Gastroesophageal sphincter (tissue), 4 donors: Measurements from ENCODE around the gene PAX7. TPM values are rescaled to one million over a fixed set of nuclear protein-coding genes. Genes with fewer than 3 reads are reported as not detected.
"Not testable (repeated sequence)": the region's sequence is repeated elsewhere in the genome, so short reads cannot be mapped to it uniquely, and the experiment has no call there.

Source experiments
- ATAC-seq: fragments of 150-250 bp; one replicate; pipeline ENCODE4 v1.9.1; 2016; ENCODE audit warnings: mild to moderate bottlenecking, moderate library complexity
- H3K27ac ChIP-seq, 4 donors: fragments of 200-600 bp; sonication (generic) in 3 of 4; 1 replicate in 3 of 4; 2 replicates in 1 of 4; pipeline ENCODE4 v1.5.1; 2016 to 2019
- H3K27me3 ChIP-seq: fragments of 200-600 bp; sonication (generic); one replicate; pipeline ENCODE4 v1.5.1; 2019
- H3K36me3 ChIP-seq, 2 donors: fragments of 200-600 bp; sonication (generic); one replicate each; pipeline ENCODE4 v1.5.1; 2019; ENCODE audit warnings: control low read depth in 1 of 2
- H3K4me1 ChIP-seq, 3 donors: fragments of 200-600 bp; sonication (generic); 1 replicate in 2 of 3; 2 replicates in 1 of 3; pipeline ENCODE4 v1.5.1; 2016 to 2019; ENCODE audit warnings: control low read depth in 2 of 3
- H3K4me3 ChIP-seq, 2 donors: fragments of 200-600 bp; sonication (generic); one replicate each; pipeline ENCODE4 v1.5.1; 2019; ENCODE audit warnings: mild to moderate bottlenecking in 1 of 2, moderate library complexity in 1 of 2
- H3K9me3 ChIP-seq, 3 donors: fragments of 200-600 bp; sonication (generic); one replicate each; pipeline ENCODE4 v1.5.1; 2017 to 2019; ENCODE audit warnings: control low read depth in 2 of 3
- EP300 ChIP-seq: sonication (generic); formaldehyde crosslinking; IDR thresholded peaks from one replicate; pipeline ENCODE4 v1.6.1; 2017; ENCODE audit warnings: antibody characterized with exemption, mild to moderate bottlenecking
- POLR2A ChIP-seq, 2 donors: fragments of 450-650 bp; IDR thresholded peaks; one replicate each; pipeline ENCODE4 v1.6.1; 2017; ENCODE audit warnings: antibody characterized with exemption in 2 of 2, mild to moderate bottlenecking in 2 of 2, moderate library complexity in 1 of 2
- POLR2AphosphoS5 ChIP-seq: sonication (generic); formaldehyde crosslinking; IDR thresholded peaks from one replicate; pipeline ENCODE4 v1.6.1; 2017; ENCODE audit warnings: antibody characterized with exemption
- WGBS, 2 donors: methylation state at CpG; one replicate each; pipeline ENCODE4 v1.1.5; 2018; ENCODE audit warnings: low coverage in 1 of 2; 5-methylcytosine and 5-hydroxymethylcytosine counted together
- total RNA-seq, 4 donors: library from RNA; depleted of rRNA; stranded (reverse); fragments of >200 nt; gene quantifications; one replicate each; pipeline ENCODE4 v1.1.0, GENCODE V29; 2016
- TF ChIP-seq, protein P1 (sequence below), 4 experiments: fragments of 200-600 bp in 2 of 4; fragments of 450-650 bp in 2 of 4; sonication (generic) in 1 of 4; IDR thresholded peaks; one replicate each; pipeline ENCODE4 v1.5.1; 2017 to 2019; ENCODE audit warnings: antibody characterized with exemption in 4 of 4, mild to moderate bottlenecking in 2 of 4, moderate library complexity in 2 of 4

Gene PAX7
- total RNA-seq, 4 donors from 2014 or later, result not detected

DNA sequence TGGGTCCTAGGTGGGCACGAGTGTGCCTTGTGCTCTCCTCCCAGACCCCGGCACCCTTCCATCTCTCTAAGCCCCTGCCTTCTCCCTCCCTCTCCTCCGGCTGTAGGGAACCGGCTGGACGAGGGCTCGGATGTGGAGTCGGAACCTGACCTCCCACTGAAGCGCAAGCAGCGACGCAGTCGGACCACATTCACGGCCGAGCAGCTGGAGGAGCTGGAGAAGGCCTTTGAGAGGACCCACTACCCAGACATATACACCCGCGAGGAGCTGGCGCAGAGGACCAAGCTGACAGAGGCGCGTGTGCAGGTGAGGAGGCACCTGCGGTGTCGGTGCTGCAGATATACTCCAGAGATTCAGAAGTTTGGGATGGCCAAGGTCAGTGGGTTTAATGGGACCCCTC is 61.0 kb downstream of the PAX7 start:
- TF ChIP-seq POLR2AphosphoS5 (no peak), EP300 (no peak), POLR2A (IDR thresholded peaks at IDR 0.05) (no peak)
- TF ChIP-seq, protein P1, sequence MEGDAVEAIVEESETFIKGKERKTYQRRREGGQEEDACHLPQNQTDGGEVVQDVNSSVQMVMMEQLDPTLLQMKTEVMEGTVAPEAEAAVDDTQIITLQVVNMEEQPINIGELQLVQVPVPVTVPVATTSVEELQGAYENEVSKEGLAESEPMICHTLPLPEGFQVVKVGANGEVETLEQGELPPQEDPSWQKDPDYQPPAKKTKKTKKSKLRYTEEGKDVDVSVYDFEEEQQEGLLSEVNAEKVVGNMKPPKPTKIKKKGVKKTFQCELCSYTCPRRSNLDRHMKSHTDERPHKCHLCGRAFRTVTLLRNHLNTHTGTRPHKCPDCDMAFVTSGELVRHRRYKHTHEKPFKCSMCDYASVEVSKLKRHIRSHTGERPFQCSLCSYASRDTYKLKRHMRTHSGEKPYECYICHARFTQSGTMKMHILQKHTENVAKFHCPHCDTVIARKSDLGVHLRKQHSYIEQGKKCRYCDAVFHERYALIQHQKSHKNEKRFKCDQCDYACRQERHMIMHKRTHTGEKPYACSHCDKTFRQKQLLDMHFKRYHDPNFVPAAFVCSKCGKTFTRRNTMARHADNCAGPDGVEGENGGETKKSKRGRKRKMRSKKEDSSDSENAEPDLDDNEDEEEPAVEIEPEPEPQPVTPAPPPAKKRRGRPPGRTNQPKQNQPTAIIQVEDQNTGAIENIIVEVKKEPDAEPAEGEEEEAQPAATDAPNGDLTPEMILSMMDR (IDR thresholded peaks at IDR 0.05), result no peak
- no peak overlapping the region for H3K4me3 ChIP-seq
- no peak overlapping the region for H3K27ac ChIP-seq
- no peaks in the 10 kb centered on the region for H3K4me1 ChIP-seq
- peaks cover 94% of the 10 kb centered on the region for H3K27me3 ChIP-seq
- ATAC-seq, result no peak
- H3K36me3 ChIP-seq, result no peaks in the 10 kb centered on the region
- 57 to 76% methylated on average over 1 to 7 of the region's 20 CpGs for WGBS, 2 donors
- no peaks in the 10 kb centered on the region for H3K9me3 ChIP-seq

DNA sequence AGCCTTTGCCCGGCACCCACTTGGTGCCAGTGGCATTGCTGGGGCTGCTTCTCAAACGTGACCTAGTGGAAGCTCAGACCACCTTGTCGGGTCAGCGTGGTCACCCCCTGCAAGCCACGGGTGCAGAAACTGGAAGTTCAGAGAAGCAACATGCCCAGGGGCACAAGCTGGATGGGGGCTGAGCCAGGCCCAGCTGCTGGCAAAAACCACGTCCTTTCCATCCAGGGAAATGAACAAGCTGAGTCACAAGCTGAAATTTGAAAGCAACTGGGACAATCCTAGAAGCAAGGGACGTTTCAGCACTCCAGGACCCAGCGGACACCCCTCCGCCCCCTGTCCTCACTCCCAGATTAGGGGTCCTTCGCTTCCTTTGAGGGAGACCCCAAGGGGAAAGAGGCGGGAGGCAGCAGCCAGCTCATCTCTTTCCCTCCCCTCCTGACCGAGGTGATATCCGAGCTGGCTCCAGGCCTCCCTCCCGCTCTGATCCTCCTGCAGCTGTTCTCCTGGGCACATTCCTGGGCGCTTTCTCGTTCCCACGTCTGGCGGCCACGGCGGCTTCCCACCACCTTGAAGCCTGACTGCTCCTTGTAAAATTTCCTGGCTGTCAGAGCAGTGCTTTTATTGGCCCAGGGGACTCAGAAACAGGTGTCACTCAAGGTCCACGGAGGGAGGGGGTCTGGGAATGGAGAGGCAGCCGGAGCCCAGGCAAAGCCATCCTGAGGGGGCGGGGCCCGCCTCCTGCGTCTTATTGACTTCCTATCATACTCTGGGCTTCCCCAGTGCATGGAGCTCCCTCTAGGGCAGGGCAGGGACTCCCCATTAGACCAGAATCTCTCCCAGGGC is 62.8 kb downstream of the PAX7 start:
- 26% methylated on average over 6 of the region's 25 CpGs; no CpG with 5 or more reads in 1 of the 2 donors for WGBS, 2 donors
- Histone ChIP-seq H3K4me3 (no peak overlapping the region), H3K36me3 (no peaks in the 10 kb centered on the region), H3K9me3 (no peaks in the 10 kb centered on the region), H3K4me1 (no peaks in the 10 kb centered on the region), H3K27ac (no peak overlapping the region), H3K27me3 (peaks cover 97% of the 10 kb centered on the region)
- ATAC-seq, result no peak
- TF ChIP-seq, protein P1 (IDR thresholded peaks at IDR 0.05), result no peak
- no peak for TF ChIP-seq POLR2AphosphoS5
- TF ChIP-seq POLR2A (IDR thresholded peaks at IDR 0.05), result no peak
- no peak for TF ChIP-seq EP300

DNA sequence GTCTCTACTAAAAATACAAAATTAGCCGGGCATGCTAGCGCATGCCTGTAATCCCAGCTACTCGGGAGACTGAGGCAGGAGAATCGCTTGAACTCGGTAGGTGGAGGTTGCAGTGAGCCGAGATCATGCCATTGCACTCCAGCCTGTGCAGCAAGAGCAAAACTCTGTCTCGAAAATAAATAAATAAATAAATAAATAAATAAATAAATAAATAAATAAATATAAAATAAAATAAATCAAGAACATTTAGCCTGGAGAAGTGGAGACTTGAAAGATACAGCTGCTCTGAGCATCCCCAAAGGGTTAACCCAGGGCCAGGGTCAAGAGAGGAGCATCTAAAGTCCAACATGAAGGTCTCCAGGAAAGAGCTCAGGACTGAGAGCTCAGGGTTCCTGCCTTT is 63.6 kb downstream of the PAX7 start:
- H3K27me3 ChIP-seq, result peaks cover 97% of the 10 kb centered on the region
- H3K9me3 ChIP-seq, result not testable (repeated sequence)

DNA sequence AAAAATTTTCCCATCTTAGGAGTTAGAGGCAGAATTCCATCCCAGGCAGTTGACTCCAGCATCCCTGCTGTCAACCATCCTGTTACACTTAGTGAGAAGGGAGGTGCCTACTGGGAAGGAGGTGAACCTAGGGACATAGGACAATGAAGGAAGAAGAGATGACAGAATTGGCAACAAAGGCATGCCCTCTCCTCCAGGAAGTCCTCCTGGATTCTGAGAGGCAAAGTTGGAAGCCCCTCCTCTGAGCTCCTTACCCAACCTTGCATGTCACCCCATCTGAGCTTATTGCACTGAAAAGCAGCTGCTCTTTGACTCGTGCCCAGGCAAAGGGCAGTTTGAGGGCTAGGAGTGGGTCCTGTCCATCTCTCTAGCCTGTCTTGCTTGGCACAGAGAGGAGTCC is 66.9 kb downstream of the PAX7 start:
- TF ChIP-seq EP300, result no peak
- TF ChIP-seq, protein P1 (IDR thresholded peaks at IDR 0.05), result no peak
- TF ChIP-seq POLR2AphosphoS5, result no peak
- no peak for TF ChIP-seq POLR2A (IDR thresholded peaks at IDR 0.05)
- Histone ChIP-seq H3K9me3 (no peaks in the 10 kb centered on the region), H3K4me1 (no peaks in the 10 kb centered on the region), H3K27ac (no peak overlapping the region), H3K36me3 (no peaks in the 10 kb centered on the region), H3K27me3 (peaks cover 98% of the 10 kb centered on the region), H3K4me3 (no peak overlapping the region)
- ATAC-seq, result no peak
- WGBS, 2 donors, result 43% methylated on average over 1 of the region's 1 CpG; no CpG with 5 or more reads in 1 of the 2 donors

More for the DNA sequence above, 63.6 kb downstream of the PAX7 start:
- 85 to 93% methylated on average over 2 to 7 of the region's 7 CpGs for WGBS, 2 donors
- H3K36me3 ChIP-seq, ATAC-seq, H3K27ac ChIP-seq, H3K4me3 ChIP-seq, H3K4me1 ChIP-seq: not testable (repeated sequence)

DNA sequence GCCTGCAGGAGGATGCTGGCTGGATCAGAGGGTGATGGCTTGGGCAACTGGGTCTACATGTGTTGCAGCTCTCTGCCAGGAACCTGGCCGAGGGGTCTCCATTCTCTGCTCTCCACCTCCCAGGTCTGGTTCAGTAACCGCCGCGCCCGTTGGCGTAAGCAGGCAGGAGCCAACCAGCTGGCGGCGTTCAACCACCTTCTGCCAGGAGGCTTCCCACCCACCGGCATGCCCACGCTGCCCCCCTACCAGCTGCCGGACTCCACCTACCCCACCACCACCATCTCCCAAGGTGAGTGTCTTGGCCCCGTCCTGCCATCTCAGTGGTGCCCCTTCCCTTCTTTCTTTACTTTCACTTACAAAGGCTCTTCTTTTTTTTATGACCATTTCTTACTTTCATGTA is 69.9 kb downstream of the PAX7 start:
- Histone ChIP-seq H3K9me3 (no peaks in the 10 kb centered on the region), H3K27me3 (peaks cover 98% of the 10 kb centered on the region), H3K4me1 (no peaks in the 10 kb centered on the region), H3K36me3 (no peaks in the 10 kb centered on the region), H3K27ac (no peak overlapping the region), H3K4me3 (no peak overlapping the region)
- WGBS, 2 donors, result 78 to 89% methylated on average over 5 to 9 of the region's 12 CpGs
- ATAC-seq, result no peak
- no peak for TF ChIP-seq EP300
- TF ChIP-seq POLR2AphosphoS5, result no peak
- TF ChIP-seq, protein P1 (IDR thresholded peaks at IDR 0.05), result no peak
- no peak for TF ChIP-seq POLR2A (IDR thresholded peaks at IDR 0.05)
